Stomach (tissue), 9 donors: ENCODE data around the gene TKTL1. TPM values are rescaled to one million over a fixed set of nuclear protein-coding genes. Genes with fewer than 3 reads are reported as not detected.
A peak's percentile ranks its signal among the peaks of the same experiment; 100 is the strongest.
"Not testable (repeated sequence)": the region's sequence is repeated elsewhere in the genome, so short reads cannot be mapped to it uniquely, and the experiment has no call there.

Experiments
- DNase-seq, 2 donors: peaks; one replicate each; pipeline versions ENCODE4 v3.0.0 to v3.0.0-alpha.2; 2013 to 2019
- H3K27ac ChIP-seq, 5 donors: fragments of 200-600 bp in 4 of 5; sonication (generic) in 4 of 5; one replicate each; pipeline ENCODE4 v1.5.1; 2013 to 2019; ENCODE audit warnings: mild to moderate bottlenecking in 1 of 5, moderate library complexity in 1 of 5
- H3K27me3 ChIP-seq, 3 donors: fragments of 200-600 bp; sonication (generic); one replicate each; pipeline ENCODE4 v1.5.1; 2017 to 2019; ENCODE audit warnings: mixed run types in 1 of 3
- H3K36me3 ChIP-seq, 4 donors: fragments of 200-600 bp; sonication (generic); 1 replicate in 3 of 4; 2 replicates in 1 of 4; pipeline ENCODE4 v1.5.1; 2016 to 2019
- H3K4me1 ChIP-seq, 4 donors: fragments of 200-600 bp; sonication (generic); one replicate each; pipeline ENCODE4 v1.5.1; 2016 to 2019
- H3K4me3 ChIP-seq, 4 donors: fragments of 200-600 bp; sonication (generic) in 3 of 4; one replicate each; pipeline ENCODE4 v1.5.1; 2016 to 2019; ENCODE audit warnings: mild to moderate bottlenecking in 1 of 4
- H3K9me3 ChIP-seq, 4 donors: fragments of 200-600 bp; sonication (generic); one replicate each; pipeline ENCODE4 v1.5.1; 2016 to 2019
- EP300 ChIP-seq: sonication (generic); formaldehyde crosslinking; IDR thresholded peaks from one replicate; pipeline ENCODE4 v1.6.1; 2017; ENCODE audit warnings: antibody characterized with exemption
- POLR2A ChIP-seq, 4 donors: fragments of 450-650 bp; IDR thresholded peaks; one replicate each; pipeline ENCODE4 v1.6.1; 2016; ENCODE audit warnings: antibody characterized with exemption in 4 of 4, control low read depth in 2 of 4, mild to moderate bottlenecking in 1 of 4, moderate library complexity in 1 of 4
- POLR2AphosphoS5 ChIP-seq, 3 donors: sonication (generic); formaldehyde crosslinking; IDR thresholded peaks; one replicate each; pipeline ENCODE4 v1.6.1; 2016; ENCODE audit warnings: antibody characterized with exemption in 3 of 3
- WGBS, 5 donors: extraction: QIAGEN DNeasy Blood & Tissue Kit in 3 of 5; methylation state at CpG; one replicate each; pipeline versions ENCODE4 v1.1.5 to v1.1.7; 2013 to 2018; 5-methylcytosine and 5-hydroxymethylcytosine counted together
- intact Hi-C: fragments of 100-400 bp; cut with DNase I; formaldehyde crosslinking; loops from one replicate; pipeline ENCODE4 v1.15.1; 2023; ENCODE audit warnings: low total_unique reads
- polyA plus RNA-seq, 3 donors: library from polyadenylated mRNA; stranded (reverse); fragments of 200-250 nt; gene quantifications; one replicate each; pipeline ENCODE4 v1.2.3, GENCODE V29; 2013
- total RNA-seq, 5 donors: library from RNA; depleted of rRNA; stranded (reverse); fragments of >200 nt; gene quantifications; one replicate each; pipeline versions ENCODE4 v1.1.0 to v1.2.3, GENCODE V29; 2014 to 2016
- TF ChIP-seq, protein P1 (sequence below), 7 experiments: fragments of 450-650 bp in 4 of 7; fragments of 200-600 bp in 3 of 7; sonication (generic) in 3 of 7; IDR thresholded peaks; one replicate each; pipeline ENCODE4 v1.5.1; 2016 to 2019; ENCODE audit warnings: antibody characterized with exemption in 7 of 7, control low read depth in 2 of 7, mild to moderate bottlenecking in 1 of 7
- donor health status: healthy with polysubstance abuse.
- donor health status: Bipolar disorder and iron deficiency.
- donor health status: healthy.

TKTL1 gene
- total and polyA plus RNA-seq, 8 donors: not detected

- intact Hi-C loops: no loop called here
- Histone ChIP-seq H3K9me3 (no peaks in the 10 kb centered on the region), H3K4me1 (no peaks in the 10 kb centered on the region), H3K27ac (no peak overlapping the region), H3K36me3 (no peaks in the 10 kb centered on the region), H3K27me3 (peaks cover 0 to 12% (median 0%) of the 10 kb centered on the region in 3 donors), H3K4me3 (no peak overlapping the region)
- no peak for DNase-seq
- TF ChIP-seq, protein P1, sequence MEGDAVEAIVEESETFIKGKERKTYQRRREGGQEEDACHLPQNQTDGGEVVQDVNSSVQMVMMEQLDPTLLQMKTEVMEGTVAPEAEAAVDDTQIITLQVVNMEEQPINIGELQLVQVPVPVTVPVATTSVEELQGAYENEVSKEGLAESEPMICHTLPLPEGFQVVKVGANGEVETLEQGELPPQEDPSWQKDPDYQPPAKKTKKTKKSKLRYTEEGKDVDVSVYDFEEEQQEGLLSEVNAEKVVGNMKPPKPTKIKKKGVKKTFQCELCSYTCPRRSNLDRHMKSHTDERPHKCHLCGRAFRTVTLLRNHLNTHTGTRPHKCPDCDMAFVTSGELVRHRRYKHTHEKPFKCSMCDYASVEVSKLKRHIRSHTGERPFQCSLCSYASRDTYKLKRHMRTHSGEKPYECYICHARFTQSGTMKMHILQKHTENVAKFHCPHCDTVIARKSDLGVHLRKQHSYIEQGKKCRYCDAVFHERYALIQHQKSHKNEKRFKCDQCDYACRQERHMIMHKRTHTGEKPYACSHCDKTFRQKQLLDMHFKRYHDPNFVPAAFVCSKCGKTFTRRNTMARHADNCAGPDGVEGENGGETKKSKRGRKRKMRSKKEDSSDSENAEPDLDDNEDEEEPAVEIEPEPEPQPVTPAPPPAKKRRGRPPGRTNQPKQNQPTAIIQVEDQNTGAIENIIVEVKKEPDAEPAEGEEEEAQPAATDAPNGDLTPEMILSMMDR (IDR thresholded peaks at IDR 0.05): no peak
- TF ChIP-seq POLR2AphosphoS5 (IDR thresholded peaks at IDR 0.05) (no peak), EP300 (no peak), POLR2A (IDR thresholded peaks at IDR 0.05) (no peak)
- 89 to 100% (median 90%) methylated on average over 5 to 9 of the region's 9 CpGs for WGBS, 5 donors
These were observed 37.5 kb downstream of the TKTL1 start for GRCh38 chrX:154333116-154333515.

GRCh38 chrX:154333837-154334271 is 38.3 kb downstream of the TKTL1 start:
- Histone ChIP-seq H3K27ac (no peak overlapping the region), H3K9me3 (no peaks in the 10 kb centered on the region), H3K4me3 (no peak overlapping the region), H3K36me3 (no peaks in the 10 kb centered on the region), H3K4me1 (no peaks in the 10 kb centered on the region), H3K27me3 (peaks cover 0 to 12% (median 0%) of the 10 kb centered on the region in 3 donors)
- DNase-seq: no peak
- intact Hi-C loops: no loop called here
- no peak for TF ChIP-seq POLR2AphosphoS5 (IDR thresholded peaks at IDR 0.05)
- WGBS, 5 donors: 65 to 80% (median 73%) methylated on average over 6 of the region's 6 CpGs

DNA sequence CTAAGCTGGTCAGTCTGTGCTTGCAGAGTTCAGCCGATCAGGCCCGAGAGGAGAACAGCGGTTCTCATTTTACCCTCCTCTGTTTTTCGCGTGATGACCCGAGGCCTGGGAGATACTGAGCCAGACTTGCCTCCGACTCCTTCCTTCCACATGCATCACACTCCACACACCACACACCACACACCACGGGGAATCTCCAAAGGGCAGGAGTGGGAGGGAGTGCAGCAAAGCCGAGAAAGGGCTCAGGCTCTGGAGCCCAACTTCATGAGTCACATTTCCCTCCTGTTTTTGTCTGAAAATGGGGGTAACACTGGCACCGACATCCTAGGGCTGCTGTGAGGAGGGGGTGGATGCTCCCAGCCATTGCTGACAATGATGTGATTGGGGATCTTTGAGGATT is 38.9 kb downstream of the TKTL1 start:
- intact Hi-C loops: no loop called here
- no peak for DNase-seq
- TF ChIP-seq POLR2A (IDR thresholded peaks at IDR 0.05) (no peak), EP300 (no peak), POLR2AphosphoS5 (IDR thresholded peaks at IDR 0.05) (no peak)
- TF ChIP-seq, protein P1 (IDR thresholded peaks at IDR 0.05): no peak
- Histone ChIP-seq H3K27ac (no peak overlapping the region), H3K4me3 (no peak overlapping the region), H3K4me1 (no peaks in the 10 kb centered on the region), H3K9me3 (no peaks in the 10 kb centered on the region), H3K36me3 (no peaks in the 10 kb centered on the region), H3K27me3 (peaks cover 0 to 12% (median 0%) of the 10 kb centered on the region in 3 donors)
- 72 to 82% (median 78%) methylated on average over 8 to 10 of the region's 10 CpGs for WGBS, 5 donors

GRCh38 chrX:154341399-154342298 is 46.1 kb downstream of the TKTL1 start:
- H3K36me3 ChIP-seq, H3K27me3 ChIP-seq, H3K4me1 ChIP-seq, H3K9me3 ChIP-seq, H3K4me3 ChIP-seq, intact Hi-C loops, DNase-seq: not testable (repeated sequence)
- H3K27ac ChIP-seq: peak overlapping the region in 1 of 5 donors; percentile 64
- 0 to 36% methylated on average over 3 to 11 of the region's 115 CpGs; no CpG with 5 or more reads in 3 of the 5 donors for WGBS, 5 donors

DNA sequence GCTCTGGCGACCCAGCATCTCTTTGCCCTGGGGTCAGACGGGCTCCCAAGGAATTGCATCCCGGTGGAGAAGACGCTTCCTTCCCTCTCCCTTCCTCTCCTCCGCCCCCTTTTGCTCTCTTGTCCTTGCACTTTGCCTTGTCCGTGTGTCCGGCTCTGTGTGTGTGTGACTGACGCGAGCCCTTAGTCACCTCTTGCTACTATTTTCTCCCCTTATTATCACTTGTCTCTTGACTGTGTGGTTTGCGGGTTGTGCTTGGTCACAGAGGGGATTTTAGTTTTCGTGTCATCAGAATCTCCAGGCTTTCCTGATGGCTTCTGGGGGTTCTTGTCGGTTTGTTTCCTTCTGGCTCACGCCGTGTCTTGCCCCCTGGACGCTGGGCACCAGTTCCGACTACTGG is 47.5 kb downstream of the TKTL1 start:
- H3K4me3 ChIP-seq, DNase-seq, intact Hi-C loops, H3K9me3 ChIP-seq, H3K36me3 ChIP-seq, H3K4me1 ChIP-seq, H3K27me3 ChIP-seq, H3K27ac ChIP-seq: not testable (repeated sequence)
- WGBS, 5 donors: no CpG with 5 or more reads among the region's 16 CpGs

- intact Hi-C loops, H3K4me3 ChIP-seq, H3K9me3 ChIP-seq, DNase-seq, H3K27me3 ChIP-seq, H3K4me1 ChIP-seq, H3K27ac ChIP-seq, H3K36me3 ChIP-seq: not testable (repeated sequence)
- WGBS, 5 donors: no CpG with 5 or more reads among the region's 20 CpGs
These were observed 48.0 kb downstream of the TKTL1 start for GRCh38 chrX:154343620-154344019.
